Pancreas (tissue), 10 donors: Measurements from ENCODE around the gene ANO7. TPM values are rescaled to one million over a fixed set of nuclear protein-coding genes. Genes with fewer than 3 reads are reported as not detected.

ENCODE experiments used
- ATAC-seq, 4 donors: fragments of 200-7000 bp; cut with Tn5 transposase; one replicate each; pipeline versions ENCODE4 v1.8.0 to v1.9.1; 2020; ENCODE audit warnings: mild to moderate bottlenecking in 4 of 4, moderate library complexity in 4 of 4
- DNase-seq, 6 donors: peaks; one replicate each; pipeline ENCODE4 v3.0.0-alpha.2; 2020
- FAIRE-seq: peaks from 2 replicates; lab custom pipeline; 2012; peaks lifted over from hg19 to GRCh38; lab: Jason Lieb, UNC
- H3K27ac ChIP-seq, 4 donors: fragments of 200-600 bp; sonication (generic); 1 replicate in 3 of 4; 2 replicates in 1 of 4; pipeline versions ENCODE4 v1.5.0 to v1.8.0; 2020
- H3K27me3 ChIP-seq, 4 donors: fragments of 200-600 bp; one replicate each; pipeline ENCODE4 v1.8.0; 2021
- H3K36me3 ChIP-seq, 3 donors: fragments of 200-600 bp; sonication (generic) in 1 of 3; one replicate each; pipeline versions ENCODE4 v1.5.0 to v1.8.0; 2020 to 2021
- H3K4me1 ChIP-seq, 3 donors: fragments of 200-600 bp; one replicate each; pipeline ENCODE4 v1.8.0; 2021
- H3K4me3 ChIP-seq, 4 donors: fragments of 200-600 bp; sonication (generic) in 2 of 4; one replicate each; pipeline versions ENCODE4 v1.5.0 to v1.8.0; 2020 to 2021
- H3K9me3 ChIP-seq, 4 donors: fragments of 200-600 bp; one replicate each; pipeline ENCODE4 v1.8.0; 2021
- WGBS, 2 donors: extraction: QIAGEN DNeasy Blood & Tissue Kit; methylation state at CpG; one replicate each; pipeline ENCODE4 v1.1.7; 2013; 5-methylcytosine and 5-hydroxymethylcytosine counted together
- intact Hi-C, 3 donors: fragments of 100-400 bp; cut with DNase I; formaldehyde crosslinking; loops; one replicate each; pipeline versions ENCODE4 v1.11.1 to v1.14.2; 2022
- polyA plus RNA-seq, 2 donors: library from polyadenylated mRNA; stranded (reverse); fragments of 200-250 nt; gene quantifications; one replicate each; pipeline ENCODE4 v1.2.3, GENCODE V29; 2013
- total RNA-seq, 6 donors: library from RNA; stranded (reverse); fragmentation: NEBNext Ultra II Directional in 4 of 6; extraction: Animal tissue kit (Norgen Biotek cat#: 25700) in 4 of 6; gene quantifications; one replicate each; pipeline versions ENCODE4 v1.2.1 to v1.2.4, GENCODE V29; 2021 to 2023
- TF ChIP-seq, protein P1 (sequence below), 4 donors: fragments of 200-600 bp; sonication (generic) in 3 of 4; IDR thresholded peaks; one replicate each; pipeline versions ENCODE4 v1.5.0 to v1.8.0; 2021; ENCODE audit warnings: antibody characterized with exemption in 4 of 4
- donor health status: healthy with polysubstance abuse.
- donor health status: DM: no; HTN: no; CAD: no; lungs with moderate emphysema.
- donor health status: DM: no; HTN: no; CAD: no.
- donor health status: control.
- donor health status: control.
- donor health status: Bipolar disorder and iron deficiency.
- donor health status: DM: yes; HTN: yes; CAD: no.
- donor health status: DM: no; HTN: no; CAD: no.
- donor health status: DM: no; HTN: no; CAD: no.
- donor health status: DM: yes; HTN: yes; CAD: no.

ANO7 gene
- total and polyA plus RNA-seq, 8 donors = 0.66 to 1.8 (median 1.1) TPM

DNA sequence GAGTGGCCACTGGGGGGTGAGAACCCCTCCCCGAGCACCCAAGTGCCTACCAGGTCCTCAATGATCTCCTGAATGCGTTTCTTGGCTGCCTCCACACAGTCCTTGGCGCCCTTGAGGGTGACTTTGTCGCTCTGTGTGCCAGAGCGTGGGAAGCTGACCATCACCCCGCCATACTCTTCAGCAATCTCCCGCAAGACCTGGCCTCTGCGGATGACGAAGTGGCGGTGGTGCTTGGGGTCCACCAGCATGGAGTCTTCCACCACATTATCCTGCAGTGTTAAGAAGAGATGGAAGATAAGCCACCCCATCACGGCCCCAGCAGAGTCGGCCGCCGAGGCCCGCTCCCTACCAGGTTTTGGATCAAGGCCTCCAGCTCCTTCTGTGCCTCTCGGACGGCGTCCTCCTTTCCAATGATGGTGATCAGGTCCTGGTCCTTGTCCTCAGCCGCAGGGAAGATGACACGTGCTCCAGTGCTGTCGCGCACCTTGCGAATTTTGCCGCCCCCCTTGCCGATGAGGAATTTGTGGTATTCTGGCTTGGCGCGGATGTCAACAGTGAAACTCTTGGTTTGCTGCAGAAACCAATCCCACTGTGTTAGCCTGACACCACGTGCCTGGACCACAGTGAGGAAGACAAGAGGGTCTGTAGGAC, 51.2 kb downstream of the ANO7 start:
- intact Hi-C loops = no loop called here
- Histone ChIP-seq H3K27me3 (no peaks in the 10 kb centered on the region), H3K27ac (no peak overlapping the region), H3K4me3 (no peak overlapping the region), H3K9me3 (no peaks in the 10 kb centered on the region), H3K36me3 (peaks cover 21 to 95% (median 77%) of the 10 kb centered on the region in 3 donors), H3K4me1 (no peaks in the 10 kb centered on the region)
- TF ChIP-seq, protein P1, sequence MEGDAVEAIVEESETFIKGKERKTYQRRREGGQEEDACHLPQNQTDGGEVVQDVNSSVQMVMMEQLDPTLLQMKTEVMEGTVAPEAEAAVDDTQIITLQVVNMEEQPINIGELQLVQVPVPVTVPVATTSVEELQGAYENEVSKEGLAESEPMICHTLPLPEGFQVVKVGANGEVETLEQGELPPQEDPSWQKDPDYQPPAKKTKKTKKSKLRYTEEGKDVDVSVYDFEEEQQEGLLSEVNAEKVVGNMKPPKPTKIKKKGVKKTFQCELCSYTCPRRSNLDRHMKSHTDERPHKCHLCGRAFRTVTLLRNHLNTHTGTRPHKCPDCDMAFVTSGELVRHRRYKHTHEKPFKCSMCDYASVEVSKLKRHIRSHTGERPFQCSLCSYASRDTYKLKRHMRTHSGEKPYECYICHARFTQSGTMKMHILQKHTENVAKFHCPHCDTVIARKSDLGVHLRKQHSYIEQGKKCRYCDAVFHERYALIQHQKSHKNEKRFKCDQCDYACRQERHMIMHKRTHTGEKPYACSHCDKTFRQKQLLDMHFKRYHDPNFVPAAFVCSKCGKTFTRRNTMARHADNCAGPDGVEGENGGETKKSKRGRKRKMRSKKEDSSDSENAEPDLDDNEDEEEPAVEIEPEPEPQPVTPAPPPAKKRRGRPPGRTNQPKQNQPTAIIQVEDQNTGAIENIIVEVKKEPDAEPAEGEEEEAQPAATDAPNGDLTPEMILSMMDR (IDR thresholded peaks at IDR 0.05) = no peak
- peak in 1 of 6 donors; percentile 40 for DNase-seq
- WGBS, 2 donors = 91 to 92% methylated on average over 28 of the region's 28 CpGs
- ATAC-seq = no peak
- FAIRE-seq = no peak

DNA sequence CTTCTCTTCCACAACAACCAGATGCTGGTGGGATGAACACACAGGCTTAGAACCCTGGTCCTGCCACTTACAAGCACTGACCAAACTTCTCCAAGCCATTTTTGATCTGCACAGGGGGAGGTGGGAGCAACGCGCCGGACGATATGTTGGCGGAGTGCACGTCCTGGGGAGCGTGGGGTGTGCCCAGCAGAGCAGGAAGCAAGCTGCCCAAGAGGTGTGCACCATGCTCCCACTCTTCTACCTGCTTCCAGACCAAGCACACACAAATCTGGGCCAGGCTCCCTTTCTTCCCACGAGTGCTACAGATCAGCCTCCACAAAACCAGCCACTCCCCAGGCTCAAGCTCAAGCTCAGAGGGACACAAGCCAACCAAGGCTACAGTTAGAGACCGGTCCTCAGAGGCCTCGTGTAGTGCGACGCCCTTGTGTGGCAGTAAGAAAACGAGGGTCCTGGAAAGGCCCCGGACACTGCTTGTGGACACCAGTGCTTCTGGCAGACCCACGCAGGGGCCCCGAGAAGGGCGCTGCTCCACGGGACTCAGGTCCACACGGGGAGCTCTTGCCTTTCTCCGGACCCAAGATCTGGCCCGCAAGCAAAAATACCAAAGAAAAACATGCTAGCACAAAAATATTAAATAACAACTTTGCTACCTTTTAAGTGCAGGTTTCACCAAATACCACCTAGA, 52.0 kb downstream of the ANO7 start:
- FAIRE-seq = no peak

DNA sequence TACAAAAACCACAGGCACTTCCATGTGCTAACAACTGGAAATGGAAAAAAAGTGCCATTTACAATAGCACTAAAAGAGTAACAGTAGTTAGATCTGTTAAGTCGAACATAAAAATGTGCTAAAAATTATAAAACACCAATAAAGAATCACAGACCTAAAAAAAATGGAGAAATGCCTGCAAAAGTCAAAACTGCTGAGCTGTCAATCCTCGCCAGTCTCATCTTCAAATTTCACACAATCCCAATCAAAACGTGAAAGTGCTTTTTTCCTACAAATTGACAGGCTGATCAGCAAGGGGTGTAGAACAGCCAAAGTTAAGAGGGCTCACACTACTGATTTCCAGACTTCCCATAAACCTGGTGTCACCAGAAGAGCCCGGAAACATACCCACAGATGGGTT, 53.2 kb downstream of the ANO7 start:
- FAIRE-seq (no peak), ATAC-seq (no peak), DNase-seq (no peak)
- H3K27me3 ChIP-seq = no peaks in the 10 kb centered on the region
- H3K4me1 ChIP-seq = no peaks in the 10 kb centered on the region
- H3K27ac ChIP-seq = no peak overlapping the region
- TF ChIP-seq, protein P1 (IDR thresholded peaks at IDR 0.05) = no peak
- H3K4me3 ChIP-seq = no peak overlapping the region
- WGBS, 2 donors = 84% methylated on average over 4 of the region's 4 CpGs
- H3K36me3 ChIP-seq = peaks cover 17 to 94% (median 76%) of the 10 kb centered on the region in 3 donors
- no peaks in the 10 kb centered on the region for H3K9me3 ChIP-seq
- intact Hi-C loops = no loop called here

More for the DNA sequence above, 52.0 kb downstream of the ANO7 start:
- 88 to 91% methylated on average over 21 of the region's 21 CpGs for WGBS, 2 donors
- H3K4me1 ChIP-seq = no peaks in the 10 kb centered on the region
- H3K9me3 ChIP-seq = no peaks in the 10 kb centered on the region
- H3K27me3 ChIP-seq = no peaks in the 10 kb centered on the region
- no peak overlapping the region for H3K27ac ChIP-seq
- DNase-seq = peak in 2 of 6 donors; percentile 39 to 55
- no peak for ATAC-seq
- TF ChIP-seq, protein P1 (IDR thresholded peaks at IDR 0.05) = no peak
- H3K36me3 ChIP-seq = peaks cover 15 to 94% (median 78%) of the 10 kb centered on the region in 3 donors
- intact Hi-C loops = no loop called here
- no peak overlapping the region for H3K4me3 ChIP-seq

DNA sequence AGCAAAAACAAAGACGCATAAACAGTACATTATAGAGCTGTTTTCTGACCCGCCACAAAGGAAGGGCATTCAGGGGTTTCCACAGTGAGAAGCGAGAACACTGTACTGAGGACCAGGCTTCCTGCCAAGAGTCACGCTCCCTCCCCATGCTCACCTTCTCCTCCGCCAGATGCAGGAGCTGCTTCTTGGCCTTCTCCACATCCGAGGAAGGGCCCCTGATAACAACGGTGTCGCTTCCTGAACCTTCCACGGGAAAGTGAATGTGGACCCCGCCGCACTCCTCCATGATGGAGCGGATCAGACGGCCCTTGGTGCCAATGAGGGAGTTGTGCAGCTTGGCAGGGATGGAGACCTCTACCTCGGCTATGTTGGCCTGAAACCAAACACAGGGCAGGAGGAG, 53.8 kb downstream of the ANO7 start:
- intact Hi-C loops = no loop called here
- no peaks in the 10 kb centered on the region for H3K27me3 ChIP-seq
- ATAC-seq (no peak), DNase-seq (peak in 1 of 6 donors; percentile 47), FAIRE-seq (no peak)
- H3K4me3 ChIP-seq = no peak overlapping the region
- H3K9me3 ChIP-seq = no peaks in the 10 kb centered on the region
- TF ChIP-seq, protein P1 (IDR thresholded peaks at IDR 0.05) = no peak
- no peaks in the 10 kb centered on the region for H3K4me1 ChIP-seq
- H3K27ac ChIP-seq = no peak overlapping the region
- peaks cover 20 to 94% (median 78%) of the 10 kb centered on the region in 3 donors for H3K36me3 ChIP-seq
- WGBS, 2 donors = 78 to 85% methylated on average over 14 of the region's 14 CpGs

DNA sequence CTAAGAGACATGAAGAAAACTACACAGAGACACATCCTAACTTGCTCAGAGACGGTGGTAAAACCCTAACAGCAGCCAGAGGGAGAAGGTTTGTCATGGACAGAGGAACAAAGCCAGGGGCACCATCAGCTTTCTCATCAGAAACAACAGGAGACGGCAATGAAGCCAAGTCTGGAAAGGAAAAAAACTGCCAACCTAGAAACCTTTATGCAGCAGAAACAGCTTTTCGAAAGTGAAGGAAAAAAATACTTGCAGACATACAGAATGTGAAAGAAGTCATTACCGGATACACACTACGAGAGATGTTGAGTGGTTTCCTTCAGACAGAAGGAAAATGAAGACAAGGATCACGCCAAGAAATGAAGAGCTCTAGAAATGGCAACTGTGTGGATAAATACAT, 55.9 kb downstream of the ANO7 start:
- DNase-seq = no peak
- Histone ChIP-seq H3K9me3 (no peaks in the 10 kb centered on the region), H3K4me1 (no peaks in the 10 kb centered on the region), H3K27ac (no peak overlapping the region), H3K27me3 (no peaks in the 10 kb centered on the region), H3K4me3 (no peak overlapping the region), H3K36me3 (peaks cover 23 to 94% (median 75%) of the 10 kb centered on the region in 3 donors)
- intact Hi-C loops = no loop called here
- ATAC-seq = no peak
- 94 to 96% methylated on average over 6 of the region's 6 CpGs for WGBS, 2 donors
- TF ChIP-seq, protein P1 (IDR thresholded peaks at IDR 0.05) = no peak
- FAIRE-seq = no peak
